ENCODE measurements around the gene PTPRR. TPM values are rescaled to one million over a fixed set of nuclear protein-coding genes. Genes with fewer than 3 reads are reported as not detected.
A peak's percentile ranks its signal among the peaks of the same experiment; 100 is the strongest.

PTPRR gene
- total RNA-seq, 1 experiment from 2014 or later, result 6.9 TPM

- no peak for DNase-seq (ENCODE audit: low read depth)
Measured at GRCh38 chr12:70918321-70918720, 2.2 kb downstream of the PTPRR start.

GRCh38 chr12:70910666-70911065, 9.9 kb downstream of the PTPRR start:
- DNase-seq (ENCODE audit: low read depth), result no peak

- DNase-seq (ENCODE audit: low read depth), result no peak
Measured at GRCh38 chr12:70908978-70909377, 11.6 kb downstream of the PTPRR start.

- no peak for DNase-seq (ENCODE audit: low read depth)
Measured at GRCh38 chr12:70907412-70907811, 13.1 kb downstream of the PTPRR start.

GRCh38 chr12:70895956-70896355, 24.6 kb downstream of the PTPRR start:
- no peak for DNase-seq (ENCODE audit: low read depth)

GRCh38 chr12:70892593-70892992, 27.9 kb downstream of the PTPRR start:
- DNase-seq (ENCODE audit: low read depth), result no peak

GRCh38 chr12:70890895-70891832, 29.4 kb downstream of the PTPRR start:
- DNase-seq (ENCODE audit: low read depth), result no peak

- DNase-seq (ENCODE audit: low read depth), result no peak
Measured at GRCh38 chr12:70885956-70886355, 34.6 kb downstream of the PTPRR start.

- no peak for DNase-seq (ENCODE audit: low read depth)
Measured at GRCh38 chr12:70883855-70884254, 36.7 kb downstream of the PTPRR start.

GRCh38 chr12:70880744-70881143, 39.8 kb downstream of the PTPRR start:
- no peak for DNase-seq (ENCODE audit: low read depth)

GRCh38 chr12:70876952-70877351, 43.6 kb downstream of the PTPRR start:
- DNase-seq (ENCODE audit: low read depth), result peak; percentile 3

- no peak for DNase-seq (ENCODE audit: low read depth)
Measured at GRCh38 chr12:70875628-70876027, 44.9 kb downstream of the PTPRR start.

GRCh38 chr12:70854881-70855568, 65.5 kb downstream of the PTPRR start:
- DNase-seq (ENCODE audit: low read depth), result no peak

GRCh38 chr12:70854138-70854537, 66.4 kb downstream of the PTPRR start:
- no peak for DNase-seq (ENCODE audit: low read depth)

GRCh38 chr12:70853326-70853725, 67.2 kb downstream of the PTPRR start:
- peak; percentile 22 for DNase-seq (ENCODE audit: low read depth)

- no peak for DNase-seq (ENCODE audit: low read depth)
Measured at GRCh38 chr12:70852416-70853150, 68.0 kb downstream of the PTPRR start.

GRCh38 chr12:70849265-70849960, 71.1 kb downstream of the PTPRR start:
- DNase-seq (ENCODE audit: low read depth), result peak; percentile 25

GRCh38 chr12:70847871-70848270, 72.7 kb downstream of the PTPRR start:
- DNase-seq (ENCODE audit: low read depth), result no peak

- DNase-seq (ENCODE audit: low read depth), result no peak
Measured at GRCh38 chr12:70845268-70845667, 75.3 kb downstream of the PTPRR start.

GRCh38 chr12:70843363-70843762, 77.2 kb downstream of the PTPRR start:
- DNase-seq (ENCODE audit: low read depth), result no peak

GRCh38 chr12:70842942-70843341, 77.6 kb downstream of the PTPRR start:
- no peak for DNase-seq (ENCODE audit: low read depth)

GRCh38 chr12:70842136-70842535, 78.4 kb downstream of the PTPRR start:
- peak; percentile 5 for DNase-seq (ENCODE audit: low read depth)

Measured in M059J (cell line).